ENCODE measurements around the gene WWOX. TPM values are rescaled to one million over a fixed set of nuclear protein-coding genes. Genes with fewer than 3 reads are reported as not detected.

WWOX gene
- total RNA-seq, 1 experiment from 2014 or later = 79.9 TPM

DNA sequence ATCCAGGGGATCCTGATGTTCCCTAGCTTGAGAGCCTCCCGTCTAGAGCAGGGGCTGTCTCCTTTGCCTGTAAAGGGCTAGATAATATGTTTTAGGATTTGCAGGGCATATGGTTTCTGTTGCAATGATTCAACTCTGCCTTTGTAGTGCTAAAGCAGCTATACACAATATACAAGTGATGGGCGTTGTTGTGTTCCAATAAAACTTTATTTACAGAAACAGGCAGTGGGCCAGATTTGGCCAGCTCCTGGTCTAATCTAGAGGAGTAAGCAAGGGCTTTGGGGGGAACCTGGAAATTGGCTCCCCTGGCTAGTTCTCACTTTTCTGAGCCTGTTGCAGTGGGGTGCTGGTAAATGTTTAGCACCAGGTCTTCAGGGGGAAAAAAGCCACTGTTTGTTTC lies 13.8 kb downstream of the WWOX start:
- H3K4me1 ChIP-seq (ENCODE audit: insufficient read depth, low read length, poor library complexity, severe bottlenecking) = peaks cover 15% of the 10 kb centered on the region
- ChIA-PET CTCF (no interaction called here), POLR2A (ENCODE audit: low non-redundant PET) (no interaction called here)
- H3K27me3 ChIP-seq (replicated peaks; ENCODE audit: insufficient read depth, low read depth, low read length, poor library complexity) = no peaks in the 10 kb centered on the region
- no peak for DNase-seq (ENCODE audit: low spot score)
- H3K4me3 ChIP-seq (ENCODE audit: low read depth, low read length, poor library complexity, severe bottlenecking) = no peak overlapping the region
- H3K9me3 ChIP-seq (ENCODE audit: low read depth, low read length, poor library complexity, severe bottlenecking) = no peaks in the 10 kb centered on the region
- H3K27ac ChIP-seq (ENCODE audit: low read depth, low read length, poor library complexity, severe bottlenecking) = no peak overlapping the region
- intact Hi-C loops (cut with micrococcal nuclease; ENCODE audit: unreplicated experiment) = no loop called here
- BruUV-seq (replicated peaks) = no TSS peak
- TF ChIP-seq, protein P1, sequence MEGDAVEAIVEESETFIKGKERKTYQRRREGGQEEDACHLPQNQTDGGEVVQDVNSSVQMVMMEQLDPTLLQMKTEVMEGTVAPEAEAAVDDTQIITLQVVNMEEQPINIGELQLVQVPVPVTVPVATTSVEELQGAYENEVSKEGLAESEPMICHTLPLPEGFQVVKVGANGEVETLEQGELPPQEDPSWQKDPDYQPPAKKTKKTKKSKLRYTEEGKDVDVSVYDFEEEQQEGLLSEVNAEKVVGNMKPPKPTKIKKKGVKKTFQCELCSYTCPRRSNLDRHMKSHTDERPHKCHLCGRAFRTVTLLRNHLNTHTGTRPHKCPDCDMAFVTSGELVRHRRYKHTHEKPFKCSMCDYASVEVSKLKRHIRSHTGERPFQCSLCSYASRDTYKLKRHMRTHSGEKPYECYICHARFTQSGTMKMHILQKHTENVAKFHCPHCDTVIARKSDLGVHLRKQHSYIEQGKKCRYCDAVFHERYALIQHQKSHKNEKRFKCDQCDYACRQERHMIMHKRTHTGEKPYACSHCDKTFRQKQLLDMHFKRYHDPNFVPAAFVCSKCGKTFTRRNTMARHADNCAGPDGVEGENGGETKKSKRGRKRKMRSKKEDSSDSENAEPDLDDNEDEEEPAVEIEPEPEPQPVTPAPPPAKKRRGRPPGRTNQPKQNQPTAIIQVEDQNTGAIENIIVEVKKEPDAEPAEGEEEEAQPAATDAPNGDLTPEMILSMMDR (conservative IDR thresholded peaks at IDR 0.05; ENCODE audit: low read depth, low read length) = no peak
- no peak for TF ChIP-seq EZH2 (IDR thresholded peaks at IDR 0.05; ENCODE audit: borderline replicate concordance, low read depth, low read length, poor library complexity, severe bottlenecking)
- H3K36me3 ChIP-seq (ENCODE audit: insufficient read depth, low read length, poor library complexity, severe bottlenecking) = peaks cover 52% of the 10 kb centered on the region

DNA sequence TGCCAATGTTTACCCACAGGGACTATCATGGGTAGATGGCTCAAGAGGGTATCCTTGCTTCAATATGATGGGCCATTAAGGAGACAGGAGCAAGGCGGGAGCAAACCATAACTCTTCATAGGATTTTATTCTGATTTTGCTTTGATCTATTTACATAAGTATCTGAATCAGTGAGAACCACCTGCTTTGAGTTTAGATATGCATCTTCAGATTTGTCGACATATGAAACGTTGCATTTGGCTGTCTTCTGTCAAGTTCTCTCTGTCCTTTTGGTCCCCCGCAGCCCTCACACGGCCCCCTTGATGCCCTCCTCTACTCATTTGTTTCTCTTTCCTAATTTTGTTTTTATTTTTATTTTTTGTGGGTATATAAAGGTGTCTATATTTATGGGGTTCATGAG lies 16.2 kb downstream of the WWOX start:
- Histone ChIP-seq H3K4me3 (ENCODE audit: low read depth, low read length, poor library complexity, severe bottlenecking) (no peak overlapping the region), H3K4me1 (ENCODE audit: insufficient read depth, low read length, poor library complexity, severe bottlenecking) (peaks cover 15% of the 10 kb centered on the region), H3K27ac (ENCODE audit: low read depth, low read length, poor library complexity, severe bottlenecking) (no peak overlapping the region), H3K9me3 (ENCODE audit: low read depth, low read length, poor library complexity, severe bottlenecking) (no peaks in the 10 kb centered on the region), H3K27me3 (replicated peaks; ENCODE audit: insufficient read depth, low read depth, low read length, poor library complexity) (no peaks in the 10 kb centered on the region), H3K36me3 (ENCODE audit: insufficient read depth, low read length, poor library complexity, severe bottlenecking) (peaks cover 47% of the 10 kb centered on the region)
- ChIA-PET POLR2A (ENCODE audit: low non-redundant PET) (no interaction called here), CTCF (no interaction called here)
- intact Hi-C loops (cut with micrococcal nuclease; ENCODE audit: unreplicated experiment) = no loop called here
- no peak for DNase-seq (ENCODE audit: low spot score)
- TF ChIP-seq EZH2 (IDR thresholded peaks at IDR 0.05; ENCODE audit: borderline replicate concordance, low read depth, low read length, poor library complexity, severe bottlenecking) = no peak
- TF ChIP-seq, protein P1 (conservative IDR thresholded peaks at IDR 0.05; ENCODE audit: low read depth, low read length) = no peak
- no TSS peak for BruUV-seq (replicated peaks)

DNA sequence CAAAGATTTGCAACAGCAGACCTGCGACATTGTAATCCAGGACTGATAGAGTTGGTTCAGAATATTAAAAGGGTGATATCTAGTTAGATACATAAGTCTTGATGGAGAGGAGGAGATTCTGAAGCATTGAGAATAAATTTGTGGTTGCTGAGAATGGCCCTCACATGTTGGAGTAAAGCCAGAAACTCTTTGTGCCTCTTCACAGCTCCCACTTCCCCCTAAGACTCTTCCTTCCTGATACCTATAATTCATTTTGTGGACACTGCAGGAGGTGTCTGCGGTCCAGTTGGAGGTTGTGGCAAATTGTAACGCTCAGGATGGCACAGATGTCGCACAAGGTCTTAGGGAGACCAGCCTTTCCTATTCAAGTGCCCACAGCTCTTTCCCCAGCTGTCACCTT lies 17.5 kb downstream of the WWOX start:
- CTCF ChIA-PET = no interaction called here
- peaks cover 45% of the 10 kb centered on the region for H3K36me3 ChIP-seq (ENCODE audit: insufficient read depth, low read length, poor library complexity, severe bottlenecking)

More for the DNA sequence above, 17.5 kb downstream of the WWOX start:
- intact Hi-C loops (cut with micrococcal nuclease; ENCODE audit: unreplicated experiment) = no loop called here
- H3K9me3 ChIP-seq (ENCODE audit: low read depth, low read length, poor library complexity, severe bottlenecking) = no peaks in the 10 kb centered on the region
- no peak for DNase-seq (ENCODE audit: low spot score)
- H3K27ac ChIP-seq (ENCODE audit: low read depth, low read length, poor library complexity, severe bottlenecking) = no peak overlapping the region
- no peak overlapping the region for H3K4me3 ChIP-seq (ENCODE audit: low read depth, low read length, poor library complexity, severe bottlenecking)
- POLR2A ChIA-PET (ENCODE audit: low non-redundant PET) = no interaction called here
- peaks cover 15% of the 10 kb centered on the region for H3K4me1 ChIP-seq (ENCODE audit: insufficient read depth, low read length, poor library complexity, severe bottlenecking)
- no TSS peak for BruUV-seq (replicated peaks)
- H3K27me3 ChIP-seq (replicated peaks; ENCODE audit: insufficient read depth, low read depth, low read length, poor library complexity) = no peaks in the 10 kb centered on the region
- TF ChIP-seq, protein P1 (conservative IDR thresholded peaks at IDR 0.05; ENCODE audit: low read depth, low read length) = no peak
- no peak for TF ChIP-seq EZH2 (IDR thresholded peaks at IDR 0.05; ENCODE audit: borderline replicate concordance, low read depth, low read length, poor library complexity, severe bottlenecking)

Data from A673 (cell line).